ENCODE data around the gene SGPP2.
"Not testable (repeated sequence)": the region's sequence is repeated elsewhere in the genome, so short reads cannot be mapped to it uniquely, and the experiment has no call there.

GRCh38 chr2:222584589-222584988, 160.2 kb downstream of the SGPP2 start:
- not testable (repeated sequence) for TF ChIP-seq CTCF (IDR thresholded peaks at IDR 0.05; ENCODE audit: low read length); EZH2 (optimal IDR thresholded peaks at IDR 0.05; ENCODE audit: low read depth, low read length); EZH2phosphoT487 (IDR thresholded peaks at IDR 0.05; ENCODE audit: low read length)
